Fibroblast of villous mesenchyme (primary cell): ENCODE data around the gene TMEM151A. TPM values are rescaled to one million over a fixed set of nuclear protein-coding genes. Genes with fewer than 3 reads are reported as not detected.

Experiments used
- DNase-seq: peaks from one replicate; pipeline ENCODE4 v3.0.0-alpha.2; 2010; ENCODE audit warnings: low read depth
- H3K4me3 ChIP-seq: 2 replicates; pipeline ENCODE4 v1.5.1; 2011; ENCODE audit warnings: low read depth, mild to moderate bottlenecking, low read length
- total RNA-seq: library from RNA; depleted of rRNA; stranded (reverse); fragments of >200 nt; gene quantifications from 2 replicates; pipeline ENCODE4 v1.2.3, GENCODE V29; 2012
- TF ChIP-seq, protein P1 (sequence below): IDR thresholded peaks from 2 replicates; pipeline ENCODE4 v1.5.1; 2012; ENCODE audit warnings: low read depth, mild to moderate bottlenecking, low read length; ENCODE audit not compliant: insufficient read depth

TMEM151A gene
- total RNA-seq, 1 donor: under 0.01 TPM

DNA sequence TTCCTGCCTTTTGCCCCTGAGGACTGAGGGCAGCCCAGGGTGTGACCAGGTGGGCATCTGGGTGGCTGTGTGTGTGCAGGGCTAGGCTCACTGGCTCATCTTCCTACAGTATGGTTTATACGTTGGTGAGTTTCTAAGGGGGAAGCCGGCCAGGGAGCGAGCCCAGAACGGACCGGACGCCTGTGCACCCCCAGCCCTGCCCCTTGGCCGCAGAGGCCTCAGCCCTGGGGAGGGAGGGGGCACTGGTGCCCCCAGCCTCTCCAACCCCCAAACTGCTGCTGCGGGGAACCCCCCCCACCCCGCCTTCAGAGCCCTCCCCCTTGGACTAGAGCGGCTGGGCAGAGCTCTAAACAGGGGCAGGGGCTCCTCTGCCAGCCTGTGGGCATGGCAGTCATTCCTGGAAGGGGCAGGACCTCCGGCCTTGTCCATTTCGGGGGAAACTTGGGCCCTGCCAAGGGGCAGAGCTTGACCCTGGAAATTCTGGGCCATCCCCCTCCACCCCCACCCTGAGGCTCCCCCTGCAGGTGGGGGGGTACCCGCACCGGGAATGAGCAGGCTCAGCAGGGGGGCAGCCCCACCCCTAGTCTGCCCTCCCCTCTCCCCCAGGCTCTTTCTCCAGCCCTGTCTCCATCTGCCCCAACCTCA lies 8.1 kb upstream of the TMEM151A start:
- no peak overlapping the region for H3K4me3 ChIP-seq
- DNase-seq: no peak
- TF ChIP-seq, protein P1, sequence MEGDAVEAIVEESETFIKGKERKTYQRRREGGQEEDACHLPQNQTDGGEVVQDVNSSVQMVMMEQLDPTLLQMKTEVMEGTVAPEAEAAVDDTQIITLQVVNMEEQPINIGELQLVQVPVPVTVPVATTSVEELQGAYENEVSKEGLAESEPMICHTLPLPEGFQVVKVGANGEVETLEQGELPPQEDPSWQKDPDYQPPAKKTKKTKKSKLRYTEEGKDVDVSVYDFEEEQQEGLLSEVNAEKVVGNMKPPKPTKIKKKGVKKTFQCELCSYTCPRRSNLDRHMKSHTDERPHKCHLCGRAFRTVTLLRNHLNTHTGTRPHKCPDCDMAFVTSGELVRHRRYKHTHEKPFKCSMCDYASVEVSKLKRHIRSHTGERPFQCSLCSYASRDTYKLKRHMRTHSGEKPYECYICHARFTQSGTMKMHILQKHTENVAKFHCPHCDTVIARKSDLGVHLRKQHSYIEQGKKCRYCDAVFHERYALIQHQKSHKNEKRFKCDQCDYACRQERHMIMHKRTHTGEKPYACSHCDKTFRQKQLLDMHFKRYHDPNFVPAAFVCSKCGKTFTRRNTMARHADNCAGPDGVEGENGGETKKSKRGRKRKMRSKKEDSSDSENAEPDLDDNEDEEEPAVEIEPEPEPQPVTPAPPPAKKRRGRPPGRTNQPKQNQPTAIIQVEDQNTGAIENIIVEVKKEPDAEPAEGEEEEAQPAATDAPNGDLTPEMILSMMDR: no peak

DNA sequence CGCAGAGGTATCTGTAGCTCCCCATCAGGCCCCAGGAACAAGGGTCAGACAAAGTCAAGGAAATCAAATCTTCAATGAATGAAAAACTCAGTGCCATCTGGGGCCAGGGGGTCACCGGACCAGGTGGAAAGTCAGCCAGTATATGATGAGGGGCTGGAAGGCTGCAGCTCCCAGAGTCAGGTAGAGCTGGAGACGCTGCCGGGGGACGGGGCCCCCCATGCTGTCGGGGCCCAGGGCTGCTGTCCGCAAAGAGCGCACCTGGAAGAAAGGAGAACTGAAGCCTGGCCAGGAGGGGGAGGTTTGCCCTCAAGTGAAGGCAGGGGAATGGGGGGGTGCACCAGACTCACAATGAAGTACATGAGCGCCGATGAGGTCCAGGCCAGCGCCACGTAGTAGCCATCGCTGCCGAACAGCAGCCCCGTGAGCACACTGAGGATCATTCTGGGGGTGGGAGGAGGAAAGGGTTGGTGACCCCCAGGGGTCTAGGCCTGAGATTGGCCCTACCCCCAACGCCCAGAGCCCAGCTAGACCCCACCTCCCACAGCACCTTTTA lies 7.1 kb upstream of the TMEM151A start:
- TF ChIP-seq, protein P1: no peak
- no peak overlapping the region for H3K4me3 ChIP-seq
- no peak for DNase-seq

DNA sequence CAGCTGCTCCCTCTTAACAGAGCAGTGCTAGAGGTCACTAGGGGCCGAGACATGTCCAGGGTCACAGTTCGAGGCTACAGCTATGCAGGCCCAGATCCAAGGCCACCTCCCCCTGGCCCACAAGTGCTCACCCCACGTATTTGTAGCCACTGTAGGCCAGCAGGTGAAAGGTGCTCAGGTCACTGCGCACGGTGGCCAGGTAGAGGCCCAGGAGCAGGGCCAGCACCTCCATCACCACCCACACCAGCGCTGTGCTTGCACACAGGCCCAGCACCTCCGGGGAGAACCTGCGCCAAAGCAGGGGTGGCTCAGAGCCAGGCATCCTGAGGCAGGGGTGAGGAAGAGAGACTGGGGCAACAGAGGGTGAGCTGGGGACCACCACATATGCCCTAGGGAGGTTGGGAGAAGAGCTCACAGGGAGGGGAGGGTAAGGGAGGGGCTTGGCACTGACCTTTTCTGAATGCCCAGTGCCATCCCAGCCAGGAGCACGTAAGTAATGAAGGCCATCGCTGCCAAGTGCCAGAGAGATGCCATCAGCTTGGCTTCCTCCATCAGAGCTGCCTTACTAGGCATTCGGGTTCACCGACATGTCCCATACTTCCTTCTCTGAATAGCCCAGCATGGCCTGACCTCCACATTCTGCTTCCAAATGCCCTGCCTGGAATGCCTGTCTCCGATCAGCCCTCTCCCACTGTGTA lies 6.3 kb upstream of the TMEM151A start:
- TF ChIP-seq, protein P1: no peak
- DNase-seq: no peak
- H3K4me3 ChIP-seq: no peak overlapping the region

DNA sequence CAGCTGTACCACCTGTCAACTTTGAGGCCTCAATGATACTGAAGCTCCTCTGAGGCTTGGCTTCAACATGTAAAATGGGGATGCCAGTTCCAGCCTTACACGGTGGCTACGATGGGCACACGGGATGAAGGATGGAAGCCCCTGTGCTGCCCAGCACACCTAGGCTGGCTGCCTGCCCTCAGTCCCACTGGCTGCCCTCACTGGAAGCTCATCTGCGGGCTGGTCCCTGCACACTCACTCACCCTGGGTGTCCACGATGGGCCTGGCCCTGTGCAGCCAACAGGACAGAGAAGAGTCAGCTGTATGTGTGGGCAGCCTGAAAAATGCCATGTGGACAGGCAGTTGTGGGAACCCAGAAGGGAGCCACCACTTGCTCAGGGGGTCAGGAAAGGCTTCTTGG lies 5.0 kb upstream of the TMEM151A start:
- DNase-seq: no peak
- TF ChIP-seq, protein P1: no peak
- no peak overlapping the region for H3K4me3 ChIP-seq

DNA sequence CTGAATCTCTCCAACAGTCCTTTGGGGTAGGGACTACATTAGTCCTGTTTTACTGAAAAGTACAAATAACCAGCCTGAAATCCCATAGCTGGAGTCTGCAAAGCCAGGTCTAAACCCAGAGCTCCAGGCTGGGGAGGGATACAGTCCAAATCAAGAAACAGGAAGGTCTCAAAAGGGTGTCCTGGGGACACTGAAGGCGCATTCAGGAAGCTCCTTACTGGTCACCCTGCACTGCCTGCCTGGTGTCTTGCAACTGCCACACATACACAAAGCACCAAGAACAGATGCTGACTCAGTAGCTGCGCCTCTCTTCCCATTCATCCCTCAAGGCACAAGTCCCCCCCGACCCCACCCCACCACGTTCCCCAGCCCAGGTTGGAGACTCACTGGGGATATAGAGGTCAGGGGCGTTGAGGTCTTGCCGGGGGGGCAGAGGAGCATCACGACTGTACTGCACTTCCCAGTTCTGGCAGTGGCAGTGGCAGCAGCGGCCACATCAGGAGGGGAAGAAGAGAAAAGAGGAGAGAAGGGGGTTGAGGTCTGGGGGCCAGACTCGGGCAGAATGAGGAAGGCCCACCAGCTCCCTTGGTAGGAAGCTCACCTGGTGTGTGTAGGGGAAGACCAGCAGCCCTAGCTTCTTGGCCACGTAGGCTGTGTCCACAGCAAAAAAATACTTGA lies 4.3 kb upstream of the TMEM151A start:
- TF ChIP-seq, protein P1: no peak
- H3K4me3 ChIP-seq: peak overlapping the region; percentile 90
- no peak for DNase-seq

DNA sequence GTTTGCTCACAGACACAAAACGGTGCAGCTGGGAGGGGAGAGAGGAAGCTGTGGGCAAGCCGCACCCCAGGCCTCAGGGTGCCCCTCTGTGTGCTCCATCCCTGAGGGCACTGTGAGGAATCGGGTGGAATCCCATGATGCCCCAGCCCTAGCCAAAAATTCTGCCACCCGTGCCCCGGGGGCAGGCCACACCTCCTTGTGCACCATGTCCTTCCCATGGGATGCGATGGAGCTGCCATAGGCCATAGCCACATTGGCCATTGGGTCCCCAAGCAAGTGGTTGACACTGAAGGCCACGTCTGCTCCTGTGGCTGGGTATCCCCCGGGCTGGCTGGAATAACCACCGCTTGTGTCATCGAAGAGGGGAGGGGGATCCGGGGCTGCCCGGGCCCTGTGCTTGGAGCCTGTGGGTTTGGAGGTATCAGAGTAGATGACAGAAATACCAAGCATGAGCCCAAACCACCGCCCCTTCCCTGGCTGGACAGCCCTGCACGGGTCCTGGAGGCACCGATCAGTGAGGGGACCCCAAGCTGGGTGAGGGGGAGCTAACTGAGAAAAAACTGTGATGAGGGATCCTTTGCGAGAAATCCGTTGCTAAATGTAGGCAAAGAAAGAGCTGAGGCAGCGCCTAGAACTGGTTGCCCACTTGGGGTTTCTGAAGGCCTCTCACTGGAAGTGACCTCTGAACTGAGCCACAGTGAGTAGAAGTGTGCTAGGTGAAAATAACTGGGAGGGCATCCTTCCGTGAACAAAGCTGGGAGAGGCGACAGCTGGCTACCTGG lies 3.6 kb upstream of the TMEM151A start:
- peak; percentile 23 for DNase-seq
- TF ChIP-seq, protein P1: no peak
- peak overlapping the region; percentile 90 for H3K4me3 ChIP-seq
